ENCODE measurements around the gene SFXN1. TPM values are rescaled to one million over a fixed set of nuclear protein-coding genes. Genes with fewer than 3 reads are reported as not detected.

The SFXN1 gene
- polyA plus RNA-seq, 1 experiment, result 126 TPM

DNA sequence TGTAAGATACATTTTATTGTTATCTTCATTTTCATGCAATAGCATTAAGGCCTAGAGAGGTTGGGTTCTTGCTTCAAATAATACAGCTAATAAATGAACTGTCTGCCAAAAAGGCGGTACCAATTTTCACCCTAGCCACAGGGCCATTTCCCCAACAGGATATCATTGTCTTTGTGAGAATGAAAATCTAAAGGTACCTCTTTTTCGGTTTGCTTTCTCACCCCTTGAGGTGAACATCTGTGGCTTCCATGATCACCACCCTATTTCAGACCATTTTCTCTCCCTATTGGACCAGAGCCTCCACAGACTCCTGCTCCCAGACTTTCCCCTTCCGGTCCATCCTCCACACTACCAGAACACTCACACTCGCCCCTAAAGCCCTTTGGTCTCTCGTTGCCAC lies 60.2 kb downstream of the SFXN1 start:
- H3K27me3 ChIP-seq (ENCODE audit: control insufficient read depth, insufficient read depth, low read length), result peaks cover 6% of the 10 kb centered on the region
- no peaks in the 10 kb centered on the region for H3K9me3 ChIP-seq (ENCODE audit: control insufficient read depth, insufficient read depth, low read length)
- no peak overlapping the region for H3K27ac ChIP-seq (ENCODE audit: low read depth, low read length)
- DNase-seq (ENCODE audit: low read depth, low spot score), result no peak
- TF ChIP-seq, protein P1, sequence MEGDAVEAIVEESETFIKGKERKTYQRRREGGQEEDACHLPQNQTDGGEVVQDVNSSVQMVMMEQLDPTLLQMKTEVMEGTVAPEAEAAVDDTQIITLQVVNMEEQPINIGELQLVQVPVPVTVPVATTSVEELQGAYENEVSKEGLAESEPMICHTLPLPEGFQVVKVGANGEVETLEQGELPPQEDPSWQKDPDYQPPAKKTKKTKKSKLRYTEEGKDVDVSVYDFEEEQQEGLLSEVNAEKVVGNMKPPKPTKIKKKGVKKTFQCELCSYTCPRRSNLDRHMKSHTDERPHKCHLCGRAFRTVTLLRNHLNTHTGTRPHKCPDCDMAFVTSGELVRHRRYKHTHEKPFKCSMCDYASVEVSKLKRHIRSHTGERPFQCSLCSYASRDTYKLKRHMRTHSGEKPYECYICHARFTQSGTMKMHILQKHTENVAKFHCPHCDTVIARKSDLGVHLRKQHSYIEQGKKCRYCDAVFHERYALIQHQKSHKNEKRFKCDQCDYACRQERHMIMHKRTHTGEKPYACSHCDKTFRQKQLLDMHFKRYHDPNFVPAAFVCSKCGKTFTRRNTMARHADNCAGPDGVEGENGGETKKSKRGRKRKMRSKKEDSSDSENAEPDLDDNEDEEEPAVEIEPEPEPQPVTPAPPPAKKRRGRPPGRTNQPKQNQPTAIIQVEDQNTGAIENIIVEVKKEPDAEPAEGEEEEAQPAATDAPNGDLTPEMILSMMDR (IDR thresholded peaks at IDR 0.05; ENCODE audit: low read depth, low read length), result no peak
- ChIA-PET CTCF (interaction anchor here (2.0 kb wide), 2 partner anchors 180 to 192 kb away, joined by 5 to 6 read pairs; no protein-coding TSS in a partner anchor), POLR2A (no interaction called here)
- no peak overlapping the region for H3K4me3 ChIP-seq (ENCODE audit: low read depth, low read length)

DNA sequence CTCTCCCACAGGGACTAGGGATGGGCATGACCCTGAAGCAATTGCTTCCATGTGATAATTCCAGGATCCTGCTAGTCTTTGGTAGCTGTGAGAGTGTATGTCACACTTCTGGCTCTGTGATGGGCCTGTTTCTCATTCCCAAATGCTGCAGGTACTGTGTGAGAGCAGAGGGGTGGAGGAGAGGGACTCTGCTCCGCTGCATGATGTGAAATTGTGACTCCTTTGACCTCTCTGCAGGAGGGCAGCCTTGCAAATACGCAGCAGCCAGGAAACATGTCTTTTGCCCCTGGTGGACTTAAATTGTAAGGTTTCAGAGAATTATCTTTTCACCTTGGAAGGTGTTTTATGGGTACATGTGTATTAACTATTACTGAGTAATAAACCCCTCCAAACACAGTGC lies 61.6 kb downstream of the SFXN1 start:
- DNase-seq (ENCODE audit: low read depth, low spot score), result no peak
- H3K9me3 ChIP-seq (ENCODE audit: control insufficient read depth, insufficient read depth, low read length), result no peaks in the 10 kb centered on the region
- ChIA-PET POLR2A (no interaction called here), CTCF (no interaction called here)
- H3K4me3 ChIP-seq (ENCODE audit: low read depth, low read length), result no peak overlapping the region
- no peak overlapping the region for H3K27ac ChIP-seq (ENCODE audit: low read depth, low read length)
- H3K27me3 ChIP-seq (ENCODE audit: control insufficient read depth, insufficient read depth, low read length), result peaks cover 8% of the 10 kb centered on the region
- TF ChIP-seq, protein P1 (IDR thresholded peaks at IDR 0.05; ENCODE audit: low read depth, low read length), result no peak

DNA sequence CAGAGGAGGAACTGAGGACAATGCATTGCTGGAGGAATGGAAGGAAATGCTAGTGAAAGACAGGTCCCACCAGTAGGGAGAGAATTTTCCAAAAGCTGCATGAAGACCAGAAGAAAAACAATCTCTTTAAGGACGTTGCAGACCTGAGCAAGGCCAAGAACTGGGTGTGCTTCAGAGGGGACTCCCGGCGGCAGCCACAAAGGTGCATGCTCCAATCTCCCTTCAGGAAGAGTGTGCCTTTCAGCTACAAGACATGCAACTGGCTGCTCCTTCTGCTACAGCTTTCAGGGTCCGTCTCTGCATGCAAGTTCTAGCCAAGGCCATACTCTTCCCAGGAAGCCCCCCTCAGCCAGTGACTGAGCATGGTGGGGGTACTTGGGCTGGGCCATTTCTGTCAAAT lies 62.9 kb downstream of the SFXN1 start:
- DNase-seq (ENCODE audit: low read depth, low spot score), result no peak
- H3K27ac ChIP-seq (ENCODE audit: low read depth, low read length), result no peak overlapping the region
- H3K4me3 ChIP-seq (ENCODE audit: low read depth, low read length), result no peak overlapping the region
- ChIA-PET POLR2A (no interaction called here), CTCF (no interaction called here)
- no peaks in the 10 kb centered on the region for H3K9me3 ChIP-seq (ENCODE audit: control insufficient read depth, insufficient read depth, low read length)
- TF ChIP-seq, protein P1 (IDR thresholded peaks at IDR 0.05; ENCODE audit: low read depth, low read length), result no peak
- peaks cover 8% of the 10 kb centered on the region for H3K27me3 ChIP-seq (ENCODE audit: control insufficient read depth, insufficient read depth, low read length)

DNA sequence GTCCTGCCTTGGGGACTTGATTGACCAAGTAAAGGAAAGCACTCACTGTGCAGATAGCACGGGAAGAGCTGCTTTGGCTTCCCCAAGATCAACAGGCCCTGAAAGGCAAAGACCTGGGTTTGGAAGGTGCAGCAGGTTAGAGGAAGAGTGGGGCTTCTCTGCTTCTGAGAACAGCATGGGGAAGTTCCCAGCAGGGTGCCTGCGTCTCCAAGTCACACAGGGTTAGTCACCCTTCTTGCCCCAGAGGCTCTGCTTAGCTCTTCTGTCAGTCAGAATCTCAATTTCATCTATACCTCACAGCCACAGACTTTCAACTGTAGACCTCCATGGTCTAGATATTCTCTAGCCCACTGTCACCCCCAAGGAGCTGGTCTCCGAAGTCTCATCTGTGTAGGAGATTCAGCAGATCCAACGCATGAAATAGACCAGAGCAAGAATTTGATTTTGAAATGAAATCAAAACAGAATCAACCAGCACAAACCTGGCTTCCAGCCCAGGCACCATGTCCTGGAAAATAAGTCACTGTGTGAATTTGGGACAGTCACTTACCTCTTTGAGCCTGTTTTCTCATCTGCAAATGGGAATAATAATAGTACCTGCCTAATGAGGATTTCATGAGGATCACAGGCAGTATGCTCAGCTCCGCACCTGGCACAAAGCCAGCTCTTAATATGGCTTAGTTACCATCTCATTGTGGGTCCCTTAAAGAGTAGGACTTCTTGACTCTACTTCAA lies 64.0 kb downstream of the SFXN1 start:
- ChIA-PET CTCF (no interaction called here), POLR2A (no interaction called here)
- Histone ChIP-seq H3K9me3 (ENCODE audit: control insufficient read depth, insufficient read depth, low read length) (no peaks in the 10 kb centered on the region), H3K27ac (ENCODE audit: low read depth, low read length) (no peak overlapping the region), H3K27me3 (ENCODE audit: control insufficient read depth, insufficient read depth, low read length) (peaks cover 8% of the 10 kb centered on the region), H3K4me3 (ENCODE audit: low read depth, low read length) (no peak overlapping the region)
- DNase-seq (ENCODE audit: low read depth, low spot score), result no peak
- TF ChIP-seq, protein P1 (IDR thresholded peaks at IDR 0.05; ENCODE audit: low read depth, low read length), result no peak

DNA sequence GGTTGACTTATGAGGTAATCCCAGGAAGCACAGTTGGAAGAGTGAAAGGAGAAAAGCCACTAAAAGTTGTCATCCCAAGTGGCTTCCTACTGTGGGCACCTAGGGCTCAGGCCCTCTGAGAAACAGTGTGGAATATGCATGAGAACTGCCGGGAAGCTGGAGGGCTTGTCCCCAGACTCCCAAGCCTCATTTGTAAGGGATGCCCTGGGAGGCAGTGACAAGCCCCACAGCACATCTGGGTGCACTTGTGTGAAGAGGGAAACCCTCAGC lies 64.5 kb downstream of the SFXN1 start:
- ChIA-PET POLR2A (no interaction called here), CTCF (no interaction called here)
- Histone ChIP-seq H3K27me3 (ENCODE audit: control insufficient read depth, insufficient read depth, low read length) (peaks cover 8% of the 10 kb centered on the region), H3K27ac (ENCODE audit: low read depth, low read length) (no peak overlapping the region), H3K4me3 (ENCODE audit: low read depth, low read length) (no peak overlapping the region), H3K9me3 (ENCODE audit: control insufficient read depth, insufficient read depth, low read length) (no peaks in the 10 kb centered on the region)
- TF ChIP-seq, protein P1 (IDR thresholded peaks at IDR 0.05; ENCODE audit: low read depth, low read length), result no peak
- no peak for DNase-seq (ENCODE audit: low read depth, low spot score)
